ENCODE data around the gene PPAN. TPM values are rescaled to one million over a fixed set of nuclear protein-coding genes. Genes with fewer than 3 reads are reported as not detected.

The PPAN gene
- total and polyA plus RNA-seq, 3 donors from 2014 or later = 39.3 to 68.1 (median 66.2) TPM

- Histone ChIP-seq H3K9me3 (no peaks in the 10 kb centered on the region), H3K4me1 (peaks cover 3% of the 10 kb centered on the region), H3K4me3 (no peak overlapping the region), H3K27ac (peak overlapping the region in 1 of 2 donors; percentile 84), H3K36me3 (ENCODE audit: low read depth, missing control alignments) (no peaks in the 10 kb centered on the region), H3K27me3 (no peaks in the 10 kb centered on the region)
- intact Hi-C loops (cut with DNase I; ENCODE audit: low total_unique reads) = no loop called here
- 63 to 73% methylated on average over 18 of the region's 18 CpGs for WGBS, 2 donors
- TF ChIP-seq CTCF (IDR thresholded peaks at IDR 0.05) (no peak), POLR2A (IDR thresholded peaks at IDR 0.05) (no peak)
- DNase-seq = no peak
Measured at GRCh38 chr19:10087296-10088061, 18.7 kb upstream of the PPAN start.

GRCh38 chr19:10088949-10089554 is 17.1 kb upstream of the PPAN start:
- Histone ChIP-seq H3K4me3 (no peak overlapping the region), H3K9me3 (no peaks in the 10 kb centered on the region), H3K4me1 (peaks cover 3% of the 10 kb centered on the region), H3K27me3 (no peaks in the 10 kb centered on the region), H3K36me3 (ENCODE audit: low read depth, missing control alignments) (no peaks in the 10 kb centered on the region), H3K27ac (no peak overlapping the region)
- 92 to 99% methylated on average over 5 to 6 of the region's 6 CpGs for WGBS, 2 donors
- DNase-seq = no peak
- intact Hi-C loops (cut with DNase I; ENCODE audit: low total_unique reads) = no loop called here
- TF ChIP-seq CTCF (IDR thresholded peaks at IDR 0.05) (no peak), POLR2A (IDR thresholded peaks at IDR 0.05) (no peak)

GRCh38 chr19:10089801-10090375 is 16.3 kb upstream of the PPAN start:
- H3K27ac ChIP-seq = no peak overlapping the region
- WGBS, 2 donors = 83 to 84% methylated on average over 12 to 15 of the region's 15 CpGs
- intact Hi-C loops (cut with DNase I; ENCODE audit: low total_unique reads) = no loop called here
- peaks cover 3% of the 10 kb centered on the region for H3K4me1 ChIP-seq
- H3K9me3 ChIP-seq = no peaks in the 10 kb centered on the region
- no peak overlapping the region for H3K4me3 ChIP-seq
- no peaks in the 10 kb centered on the region for H3K36me3 ChIP-seq (ENCODE audit: low read depth, missing control alignments)
- H3K27me3 ChIP-seq = no peaks in the 10 kb centered on the region
- TF ChIP-seq POLR2A (IDR thresholded peaks at IDR 0.05) (no peak), CTCF (IDR thresholded peaks at IDR 0.05) (no peak)
- DNase-seq = no peak

- Histone ChIP-seq H3K27ac (no peak overlapping the region), H3K36me3 (ENCODE audit: low read depth, missing control alignments) (no peaks in the 10 kb centered on the region), H3K4me1 (peaks cover 3% of the 10 kb centered on the region), H3K9me3 (no peaks in the 10 kb centered on the region), H3K27me3 (no peaks in the 10 kb centered on the region), H3K4me3 (no peak overlapping the region)
- no peak for TF ChIP-seq POLR2A (IDR thresholded peaks at IDR 0.05)
- no peak for TF ChIP-seq CTCF (IDR thresholded peaks at IDR 0.05)
- DNase-seq = no peak
- intact Hi-C loops (cut with DNase I; ENCODE audit: low total_unique reads) = no loop called here
- WGBS, 2 donors = 87 to 95% methylated on average over 3 to 17 of the region's 17 CpGs
Measured at GRCh38 chr19:10091370-10091687, 14.8 kb upstream of the PPAN start.

Measured in testis (tissue), 3 donors.